ENCODE results near the gene BLTP3A. TPM values are rescaled to one million over a fixed set of nuclear protein-coding genes. Genes with fewer than 3 reads are reported as not detected.
"Not testable (repeated sequence)": the region's sequence is repeated elsewhere in the genome, so short reads cannot be mapped to it uniquely, and the experiment has no call there.

The BLTP3A gene, protein sequence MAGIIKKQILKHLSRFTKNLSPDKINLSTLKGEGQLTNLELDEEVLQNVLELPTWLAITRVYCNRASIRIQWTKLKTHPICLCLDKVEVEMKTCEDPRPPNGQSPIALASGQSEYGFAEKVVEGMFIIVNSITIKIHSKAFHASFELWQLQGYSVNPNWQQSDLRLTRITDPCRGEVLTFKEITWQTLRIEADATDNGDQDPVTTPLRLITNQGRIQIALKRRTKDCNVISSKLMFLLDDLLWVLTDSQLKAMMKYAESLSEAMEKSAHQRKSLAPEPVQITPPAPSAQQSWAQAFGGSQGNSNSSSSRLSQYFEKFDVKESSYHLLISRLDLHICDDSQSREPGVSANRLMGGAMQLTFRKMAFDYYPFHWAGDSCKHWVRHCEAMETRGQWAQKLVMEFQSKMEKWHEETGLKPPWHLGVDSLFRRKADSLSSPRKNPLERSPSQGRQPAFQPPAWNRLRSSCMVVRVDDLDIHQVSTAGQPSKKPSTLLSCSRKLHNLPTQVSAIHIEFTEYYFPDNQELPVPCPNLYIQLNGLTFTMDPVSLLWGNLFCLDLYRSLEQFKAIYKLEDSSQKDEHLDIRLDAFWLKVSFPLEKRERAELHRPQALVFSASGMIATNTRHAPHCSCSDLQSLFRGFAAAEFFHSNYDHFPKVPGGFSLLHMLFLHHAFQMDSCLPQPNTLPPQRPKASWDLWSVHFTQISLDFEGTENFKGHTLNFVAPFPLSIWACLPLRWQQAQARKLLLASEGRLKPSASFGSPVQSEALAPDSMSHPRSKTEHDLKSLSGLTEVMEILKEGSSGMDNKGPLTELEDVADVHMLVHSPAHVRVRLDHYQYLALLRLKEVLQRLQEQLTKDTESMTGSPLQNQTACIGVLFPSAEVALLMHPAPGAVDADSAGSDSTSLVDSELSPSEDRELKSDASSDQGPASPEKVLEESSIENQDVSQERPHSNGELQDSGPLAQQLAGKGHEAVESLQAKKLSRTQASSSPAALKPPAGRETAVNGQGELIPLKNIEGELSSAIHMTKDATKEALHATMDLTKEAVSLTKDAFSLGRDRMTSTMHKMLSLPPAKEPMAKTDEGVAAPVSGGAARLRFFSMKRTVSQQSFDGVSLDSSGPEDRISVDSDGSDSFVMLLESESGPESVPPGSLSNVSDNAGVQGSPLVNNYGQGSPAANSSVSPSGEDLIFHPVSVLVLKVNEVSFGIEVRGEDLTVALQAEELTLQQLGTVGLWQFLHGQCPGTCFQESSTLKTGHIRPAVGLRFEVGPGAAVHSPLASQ (N-terminal part only)
- 6.1 TPM for total RNA-seq

GRCh38 chr6:34791701-34792604 is at the start of gene BLTP3A:
TSS of gene BLTP3A (plus strand) at chr6:34792083. CDS start at chr6:34792251, 168 bp downstream.
- DNase-seq = peak; percentile 53

DNA sequence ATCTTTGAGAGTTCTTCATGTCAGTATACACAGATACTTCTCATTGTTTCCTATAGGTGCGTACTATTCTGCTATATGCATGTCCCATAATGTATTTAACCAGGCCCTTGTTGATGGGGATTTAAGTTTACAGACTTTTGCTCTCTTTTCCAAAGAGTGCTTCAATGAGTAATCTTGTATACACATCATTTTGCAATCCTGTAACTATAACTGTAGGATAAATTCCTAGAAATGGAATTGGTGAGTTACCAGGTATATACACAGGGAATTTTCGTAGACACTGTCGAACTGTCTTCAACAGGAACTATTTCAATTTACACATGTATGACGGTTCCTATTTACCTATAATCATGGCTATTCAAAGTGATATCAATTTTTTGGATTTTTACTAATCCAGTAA is 49.8 kb upstream of the BLTP3A start:
- no peak for DNase-seq

DNA sequence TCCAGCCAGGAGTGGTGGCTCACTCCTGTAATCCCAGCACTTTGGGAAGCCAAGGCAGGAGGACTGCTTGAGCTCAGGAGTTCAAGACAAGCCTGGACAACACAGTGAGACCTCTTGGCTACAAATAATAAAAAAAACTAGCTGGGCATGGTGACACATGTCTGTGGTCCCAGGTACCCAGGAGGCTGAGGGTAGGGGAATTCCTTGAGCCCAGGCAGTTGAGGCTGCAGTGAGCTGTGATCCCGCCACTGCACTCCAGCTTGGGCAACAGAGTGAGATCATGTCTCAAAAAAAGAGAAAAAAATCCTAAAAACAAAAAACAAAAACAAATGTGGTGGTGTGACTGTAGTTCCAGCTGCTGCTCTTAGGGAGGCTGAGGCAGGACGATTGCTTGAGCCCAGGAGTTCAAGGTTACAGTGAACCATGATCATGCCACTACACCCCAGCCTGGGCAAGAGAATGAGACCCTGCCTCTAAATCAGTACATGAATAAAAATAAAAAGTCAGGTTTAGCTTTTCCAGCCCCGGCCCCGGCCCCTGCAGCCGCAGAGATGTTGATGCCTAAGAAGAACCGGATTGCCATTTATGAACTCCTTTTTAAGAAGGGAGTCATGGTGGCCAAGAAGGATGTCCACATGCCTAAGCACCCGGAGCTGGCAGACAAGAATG is 48.1 kb upstream of the BLTP3A start:
- no peak for DNase-seq

- not testable (repeated sequence) for DNase-seq
Measured at GRCh38 chr6:34744294-34744647, 47.6 kb upstream of the BLTP3A start.

DNA sequence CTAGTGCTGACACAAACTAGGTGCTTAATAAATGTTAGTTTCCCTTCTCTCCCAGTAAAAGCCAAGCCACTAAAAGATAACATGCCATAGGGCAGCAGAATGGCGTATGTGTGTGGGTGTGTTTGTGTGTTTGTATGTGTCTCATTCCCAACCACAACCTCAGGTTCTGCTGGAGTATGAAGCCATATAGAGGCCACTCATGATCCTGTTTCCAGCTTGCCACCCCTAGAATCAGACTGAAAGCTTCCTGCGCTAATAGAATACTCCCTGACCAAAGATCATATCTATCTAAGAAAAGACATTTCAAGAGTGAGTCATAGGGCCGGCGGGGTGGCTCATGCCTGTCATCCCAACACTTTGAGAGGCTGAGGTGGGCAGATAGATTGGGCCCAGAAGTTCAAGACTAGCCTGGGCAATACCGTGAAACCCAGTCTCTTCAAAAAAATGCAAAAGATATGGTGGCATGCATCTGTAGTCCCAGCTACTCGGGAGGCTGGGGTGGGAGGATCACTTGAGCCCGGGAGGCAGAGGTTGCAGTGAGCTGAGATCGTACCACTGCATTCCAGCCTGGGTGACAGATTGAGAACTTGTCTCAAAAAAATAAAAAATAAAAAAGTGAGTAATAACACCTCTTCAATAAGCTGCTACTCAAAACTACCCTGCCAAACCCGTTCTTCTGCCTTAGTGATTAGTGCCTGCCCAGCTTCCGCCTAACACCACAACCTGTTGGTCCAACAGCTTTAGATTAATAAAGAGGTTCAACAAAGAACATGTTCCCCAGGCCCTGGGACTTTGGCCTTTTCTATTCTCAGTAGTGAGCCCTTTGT is 46.4 kb upstream of the BLTP3A start:
- DNase-seq = no peak

DNA sequence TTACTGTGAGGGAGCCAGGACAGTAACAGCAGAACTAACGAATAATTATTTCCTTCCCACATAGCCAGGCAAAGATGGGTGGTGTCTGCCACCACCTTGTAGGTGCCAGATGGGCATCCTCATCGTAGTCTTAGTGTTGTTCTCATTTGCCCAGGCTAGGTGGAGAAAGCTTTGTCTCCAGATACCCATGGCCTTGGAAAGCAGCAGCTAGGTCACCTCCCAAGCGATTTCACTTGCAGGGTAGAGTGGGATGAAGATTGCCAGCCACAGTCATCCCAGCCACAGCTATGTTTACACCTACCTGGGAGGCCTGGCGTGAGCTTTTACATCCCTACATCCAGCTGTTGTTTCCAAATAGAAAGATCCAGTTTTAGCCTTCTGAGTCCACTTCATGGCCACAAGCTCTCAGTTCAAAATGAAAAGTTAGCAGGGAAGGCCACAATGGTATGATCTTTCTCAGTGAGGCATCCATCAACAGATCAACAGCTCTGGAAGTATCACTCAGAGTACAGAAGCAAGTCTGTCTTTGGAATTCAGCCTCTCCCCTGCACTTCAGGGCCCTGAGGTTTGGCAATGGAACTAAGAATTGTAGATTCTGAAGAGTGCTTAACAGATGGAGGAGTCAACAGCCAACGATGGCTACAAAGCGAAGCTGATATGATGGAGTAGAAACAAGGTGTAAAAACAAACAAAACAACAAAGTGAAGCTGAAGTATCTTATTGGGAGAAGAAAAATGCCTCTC is 45.6 kb upstream of the BLTP3A start:
- no peak for DNase-seq

- no peak for DNase-seq
Measured at GRCh38 chr6:34748757-34749156, 43.1 kb upstream of the BLTP3A start.

DNA sequence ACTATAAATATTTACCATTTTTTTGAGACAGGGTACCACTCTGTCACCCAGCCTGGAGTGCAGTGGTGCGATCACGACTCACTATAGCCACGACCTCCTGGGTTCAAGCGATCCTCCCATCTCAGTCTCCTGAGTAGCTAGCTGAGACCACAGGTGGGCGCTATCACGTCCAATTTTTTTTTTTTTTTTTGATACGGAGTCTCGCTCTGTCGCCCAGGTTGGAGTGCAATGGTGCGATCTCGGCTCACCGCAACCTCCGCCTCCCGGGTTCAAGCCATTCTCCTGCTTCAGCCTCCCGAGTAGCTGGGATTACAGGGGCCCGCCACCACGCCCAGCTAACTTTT is 35.4 kb upstream of the BLTP3A start:
- not testable (repeated sequence) for DNase-seq

DNA sequence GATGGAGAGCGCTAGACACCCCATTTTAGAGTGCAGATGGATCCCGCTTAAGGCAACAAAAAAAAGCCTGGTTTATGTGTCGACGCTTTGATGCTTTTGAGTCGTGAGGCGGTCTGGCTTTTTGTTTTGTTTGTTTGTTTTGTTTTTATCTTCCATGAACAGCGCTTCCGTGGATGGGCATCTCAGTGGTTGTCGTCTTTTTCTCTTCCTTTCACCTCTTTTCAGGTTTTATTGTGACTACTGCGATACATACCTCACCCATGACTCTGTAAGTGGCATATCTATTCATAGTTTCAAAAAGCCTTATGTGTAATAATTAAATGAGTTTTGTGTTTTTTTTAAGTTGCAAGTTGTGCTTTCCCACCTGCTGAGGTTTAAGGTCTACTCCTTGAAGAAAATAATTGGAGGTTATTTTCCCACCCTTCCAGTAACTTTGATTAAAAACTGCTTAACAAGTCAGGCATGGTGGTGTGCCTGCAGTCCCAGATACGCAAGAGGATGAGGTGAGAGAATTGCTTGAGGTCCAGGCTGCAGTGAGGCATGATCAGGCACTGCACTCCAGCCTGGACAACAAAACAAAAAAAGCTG is 34.1 kb upstream of the BLTP3A start:
- no peak for DNase-seq

- no peak for DNase-seq
Measured at GRCh38 chr6:34760108-34760507, 31.8 kb upstream of the BLTP3A start.

GRCh38 chr6:34761681-34762080 is 30.2 kb upstream of the BLTP3A start:
- not testable (repeated sequence) for DNase-seq

GRCh38 chr6:34768148-34768547 is 23.7 kb upstream of the BLTP3A start:
- DNase-seq = no peak

GRCh38 chr6:34771727-34772126 is 20.2 kb upstream of the BLTP3A start:
- no peak for DNase-seq

DNA sequence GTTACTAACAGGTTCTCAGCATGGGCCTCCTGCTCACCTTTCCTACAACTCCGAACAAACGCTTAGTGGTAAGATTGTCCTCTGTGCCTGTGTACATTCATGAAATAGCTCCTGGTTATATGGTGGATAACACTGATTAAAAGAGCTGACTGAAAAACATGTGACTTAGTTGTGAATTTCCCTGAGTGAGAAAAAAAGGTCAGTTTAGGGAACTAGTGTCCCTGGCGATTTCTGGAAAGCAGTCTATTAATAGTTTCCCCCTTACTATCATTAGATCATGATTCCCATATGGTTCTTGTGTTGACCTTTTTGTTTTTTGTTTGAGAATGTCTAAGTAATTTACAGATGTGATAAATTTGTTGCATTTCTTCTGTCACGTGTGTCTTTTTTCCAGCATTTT is 18.9 kb upstream of the BLTP3A start:
- no peak for DNase-seq

DNA sequence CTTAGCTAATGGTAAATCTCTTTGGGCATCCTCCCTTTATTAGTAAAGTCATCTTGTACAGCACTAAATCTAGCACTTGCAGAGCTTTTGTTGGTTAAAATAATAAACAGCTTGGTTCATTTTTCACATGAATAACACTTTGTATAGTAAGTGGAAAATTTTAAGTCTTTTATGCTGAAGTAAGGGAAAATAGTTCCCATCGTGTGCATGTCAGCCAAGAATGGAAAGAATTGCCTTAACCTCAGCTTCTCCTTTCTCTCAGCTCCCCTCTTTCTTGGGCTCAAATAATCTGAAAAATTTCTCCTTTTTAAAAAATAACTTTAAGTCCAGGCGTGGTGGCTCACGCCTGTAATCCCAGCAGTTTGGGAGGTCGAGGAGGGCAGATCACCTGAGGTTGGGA is 18.0 kb upstream of the BLTP3A start:
- DNase-seq = no peak

GRCh38 chr6:34774967-34775366 is 16.9 kb upstream of the BLTP3A start:
- no peak for DNase-seq

DNA sequence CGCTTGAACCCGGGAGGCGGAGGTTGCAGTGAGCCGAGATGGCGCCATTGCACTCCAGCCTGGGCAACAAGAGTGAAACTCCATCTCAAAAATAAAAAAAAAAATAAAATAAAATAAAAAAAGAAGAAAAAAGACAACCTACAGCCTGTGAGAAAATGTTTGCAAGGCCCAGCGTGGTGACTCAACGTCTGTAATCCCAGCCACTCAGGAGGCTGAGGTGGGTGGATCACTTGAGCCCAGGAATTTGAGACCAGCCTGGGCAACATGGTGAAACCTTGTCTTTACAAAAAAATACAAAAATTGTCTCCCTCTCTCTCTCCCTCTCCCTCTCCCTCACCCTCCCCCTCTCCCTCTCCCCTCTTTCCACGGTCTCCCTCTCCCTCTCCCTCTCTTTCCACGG is 6.5 kb upstream of the BLTP3A start:
- not testable (repeated sequence) for DNase-seq

DNA sequence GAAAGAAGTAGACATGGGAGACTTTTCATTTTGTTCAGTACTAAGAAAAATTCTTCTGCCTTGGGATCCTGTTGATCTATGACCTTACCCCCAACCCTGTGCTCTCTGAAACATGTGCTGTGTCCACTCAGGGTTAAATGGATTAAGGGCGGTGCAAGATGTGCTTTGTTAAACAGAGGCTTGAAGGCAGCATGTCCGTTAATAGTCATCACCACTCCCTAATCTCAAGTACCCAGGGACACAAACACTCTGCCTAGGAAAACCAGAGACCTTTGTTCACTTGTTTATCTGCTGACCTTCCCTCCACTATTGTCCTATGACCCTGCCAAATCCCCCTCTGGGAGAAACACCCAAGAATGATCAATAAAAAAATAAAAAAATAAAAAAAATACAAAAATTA is 4.7 kb upstream of the BLTP3A start:
- not testable (repeated sequence) for DNase-seq

DNA sequence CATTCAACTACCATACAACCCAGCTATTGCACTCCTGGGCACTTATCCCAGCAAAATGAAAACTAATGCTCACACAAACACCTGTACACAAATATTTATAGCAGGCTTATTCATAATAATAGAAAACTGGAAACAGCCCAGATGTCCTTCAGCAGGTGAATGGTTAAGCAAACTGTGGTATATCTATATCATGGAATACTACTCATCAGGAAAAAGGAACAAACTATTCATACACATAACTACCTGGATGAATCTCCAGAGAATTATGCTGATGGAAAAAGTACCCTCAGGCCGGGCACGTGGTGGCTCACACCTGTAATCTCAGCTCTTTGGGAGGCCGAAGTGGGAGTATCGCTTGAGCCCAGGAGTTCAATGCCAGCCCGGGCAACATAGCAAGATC is 3.8 kb upstream of the BLTP3A start:
- no peak for DNase-seq

Data from occipital lobe (tissue), 2 donors.